ENCODE data around the gene COL18A1. TPM values are rescaled to one million over a fixed set of nuclear protein-coding genes. Genes with fewer than 3 reads are reported as not detected.

The COL18A1 gene
- total RNA-seq, 1 donor from 2014 or later: 52.6 TPM

DNA sequence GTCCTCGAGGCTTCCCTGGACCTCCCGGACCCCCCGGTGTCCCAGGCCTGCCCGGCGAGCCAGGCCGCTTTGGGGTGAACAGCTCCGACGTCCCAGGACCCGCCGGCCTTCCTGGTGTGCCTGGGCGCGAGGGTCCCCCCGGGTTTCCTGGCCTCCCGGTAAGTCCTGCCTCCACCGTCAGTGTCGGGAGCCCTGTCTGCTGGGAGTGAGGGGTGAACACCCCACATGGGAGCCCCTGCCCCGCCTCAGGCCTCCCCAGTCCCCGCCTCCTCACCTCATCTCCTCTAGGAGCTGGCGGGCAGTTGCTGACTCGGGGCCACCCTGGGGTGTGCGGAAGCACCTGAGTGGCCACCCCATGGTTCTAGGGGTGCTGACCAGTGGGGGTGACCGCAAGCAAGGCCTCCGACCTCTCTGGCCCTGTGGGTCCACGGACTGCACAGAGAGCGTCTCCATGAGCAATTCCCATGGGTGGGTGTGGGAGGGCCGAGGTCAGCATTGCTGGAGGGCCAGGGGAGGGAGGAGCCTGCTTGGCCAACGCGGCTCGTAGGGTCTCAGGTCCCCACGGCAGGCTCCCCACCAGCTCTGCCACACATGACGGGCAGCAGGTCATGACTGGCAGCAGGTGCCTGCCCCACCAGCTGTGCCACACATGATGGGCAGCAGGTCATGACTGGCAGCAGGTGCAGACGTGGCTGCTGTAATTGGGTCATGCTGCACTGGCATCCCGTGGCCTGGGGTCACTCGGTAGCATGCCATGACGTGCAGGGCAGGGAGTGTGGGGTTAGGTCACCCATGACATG lies 75.9 kb downstream of the COL18A1 start:
- Histone ChIP-seq H2AFZ (replicated peaks) (no peak overlapping the region), H3K79me2 (ENCODE audit: low read depth) (no peaks in the 10 kb centered on the region), H3K9me3 (ENCODE audit: low read depth) (no peaks in the 10 kb centered on the region), H3K27me3 (no peaks in the 10 kb centered on the region), H3K4me3 (no peak overlapping the region), H3F3A (ENCODE audit: low read depth) (peaks cover 12% of the 10 kb centered on the region), H3K9ac (no peak overlapping the region), H3K27ac (no peak overlapping the region), H3K36me3 (no peaks in the 10 kb centered on the region), H3K4me2 (no peak overlapping the region), H4K20me1 (ENCODE audit: low read depth) (no peaks in the 10 kb centered on the region), H3K4me1 (no peaks in the 10 kb centered on the region)
- no peak overlapping the region for H3K4me3 Mint-ChIP-seq
- peaks cover 8% of the 10 kb centered on the region for H3K4me1 Mint-ChIP-seq
- DNase-seq (ENCODE audit: low spot score): no peak
- H3K36me3 Mint-ChIP-seq: peaks cover 23% of the 10 kb centered on the region
- H3K27ac Mint-ChIP-seq: no peak overlapping the region
- H3K9me3 Mint-ChIP-seq: no peaks in the 10 kb centered on the region
- peaks cover 3% of the 10 kb centered on the region for H3K27me3 Mint-ChIP-seq (ENCODE audit: insufficient read depth, low read depth)
- TF ChIP-seq, protein P1, sequence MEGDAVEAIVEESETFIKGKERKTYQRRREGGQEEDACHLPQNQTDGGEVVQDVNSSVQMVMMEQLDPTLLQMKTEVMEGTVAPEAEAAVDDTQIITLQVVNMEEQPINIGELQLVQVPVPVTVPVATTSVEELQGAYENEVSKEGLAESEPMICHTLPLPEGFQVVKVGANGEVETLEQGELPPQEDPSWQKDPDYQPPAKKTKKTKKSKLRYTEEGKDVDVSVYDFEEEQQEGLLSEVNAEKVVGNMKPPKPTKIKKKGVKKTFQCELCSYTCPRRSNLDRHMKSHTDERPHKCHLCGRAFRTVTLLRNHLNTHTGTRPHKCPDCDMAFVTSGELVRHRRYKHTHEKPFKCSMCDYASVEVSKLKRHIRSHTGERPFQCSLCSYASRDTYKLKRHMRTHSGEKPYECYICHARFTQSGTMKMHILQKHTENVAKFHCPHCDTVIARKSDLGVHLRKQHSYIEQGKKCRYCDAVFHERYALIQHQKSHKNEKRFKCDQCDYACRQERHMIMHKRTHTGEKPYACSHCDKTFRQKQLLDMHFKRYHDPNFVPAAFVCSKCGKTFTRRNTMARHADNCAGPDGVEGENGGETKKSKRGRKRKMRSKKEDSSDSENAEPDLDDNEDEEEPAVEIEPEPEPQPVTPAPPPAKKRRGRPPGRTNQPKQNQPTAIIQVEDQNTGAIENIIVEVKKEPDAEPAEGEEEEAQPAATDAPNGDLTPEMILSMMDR (IDR thresholded peaks at IDR 0.05): no peak
- TF ChIP-seq EZH2phosphoT487 (IDR thresholded peaks at IDR 0.05): no peak
- no peak for TF ChIP-seq EZH2 (IDR thresholded peaks at IDR 0.05)

DNA sequence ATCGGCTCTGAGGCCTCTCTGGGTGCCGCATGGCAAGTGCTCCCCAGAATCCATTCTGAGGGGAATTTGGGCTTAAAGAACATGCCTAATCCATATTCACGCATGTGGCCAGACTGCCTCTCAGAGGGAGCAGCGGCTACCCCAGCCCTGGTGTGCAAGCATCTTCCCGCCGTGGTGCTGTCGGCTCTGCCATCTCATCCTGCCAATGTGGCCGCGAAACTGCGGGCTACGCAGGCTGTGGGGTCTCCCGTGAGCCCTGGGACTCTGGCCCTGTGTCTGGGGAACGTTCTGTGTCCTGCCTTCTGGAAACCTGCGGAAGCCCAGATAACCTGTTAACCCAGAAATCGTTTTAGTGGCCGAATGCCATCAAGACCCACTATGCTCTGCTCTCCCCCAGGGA lies 76.6 kb downstream of the COL18A1 start:
- Histone ChIP-seq H3K27me3 (no peaks in the 10 kb centered on the region), H3K4me3 (no peak overlapping the region), H3K9ac (no peak overlapping the region), H3K4me1 (no peaks in the 10 kb centered on the region), H3K27ac (no peak overlapping the region), H4K20me1 (ENCODE audit: low read depth) (no peaks in the 10 kb centered on the region), H3K79me2 (ENCODE audit: low read depth) (no peaks in the 10 kb centered on the region), H3F3A (ENCODE audit: low read depth) (peaks cover 12% of the 10 kb centered on the region), H3K36me3 (no peaks in the 10 kb centered on the region), H2AFZ (replicated peaks) (no peak overlapping the region), H3K4me2 (no peak overlapping the region), H3K9me3 (ENCODE audit: low read depth) (no peaks in the 10 kb centered on the region)
- Mint-ChIP-seq H3K9me3 (no peaks in the 10 kb centered on the region), H3K4me1 (peaks cover 6% of the 10 kb centered on the region), H3K27ac (no peak overlapping the region), H3K27me3 (ENCODE audit: insufficient read depth, low read depth) (peaks cover 3% of the 10 kb centered on the region), H3K4me3 (no peak overlapping the region), H3K36me3 (peaks cover 20% of the 10 kb centered on the region)
- TF ChIP-seq EZH2 (IDR thresholded peaks at IDR 0.05): no peak
- TF ChIP-seq, protein P1 (IDR thresholded peaks at IDR 0.05): no peak
- no peak for TF ChIP-seq EZH2phosphoT487 (IDR thresholded peaks at IDR 0.05)
- DNase-seq (ENCODE audit: low spot score): no peak

DNA sequence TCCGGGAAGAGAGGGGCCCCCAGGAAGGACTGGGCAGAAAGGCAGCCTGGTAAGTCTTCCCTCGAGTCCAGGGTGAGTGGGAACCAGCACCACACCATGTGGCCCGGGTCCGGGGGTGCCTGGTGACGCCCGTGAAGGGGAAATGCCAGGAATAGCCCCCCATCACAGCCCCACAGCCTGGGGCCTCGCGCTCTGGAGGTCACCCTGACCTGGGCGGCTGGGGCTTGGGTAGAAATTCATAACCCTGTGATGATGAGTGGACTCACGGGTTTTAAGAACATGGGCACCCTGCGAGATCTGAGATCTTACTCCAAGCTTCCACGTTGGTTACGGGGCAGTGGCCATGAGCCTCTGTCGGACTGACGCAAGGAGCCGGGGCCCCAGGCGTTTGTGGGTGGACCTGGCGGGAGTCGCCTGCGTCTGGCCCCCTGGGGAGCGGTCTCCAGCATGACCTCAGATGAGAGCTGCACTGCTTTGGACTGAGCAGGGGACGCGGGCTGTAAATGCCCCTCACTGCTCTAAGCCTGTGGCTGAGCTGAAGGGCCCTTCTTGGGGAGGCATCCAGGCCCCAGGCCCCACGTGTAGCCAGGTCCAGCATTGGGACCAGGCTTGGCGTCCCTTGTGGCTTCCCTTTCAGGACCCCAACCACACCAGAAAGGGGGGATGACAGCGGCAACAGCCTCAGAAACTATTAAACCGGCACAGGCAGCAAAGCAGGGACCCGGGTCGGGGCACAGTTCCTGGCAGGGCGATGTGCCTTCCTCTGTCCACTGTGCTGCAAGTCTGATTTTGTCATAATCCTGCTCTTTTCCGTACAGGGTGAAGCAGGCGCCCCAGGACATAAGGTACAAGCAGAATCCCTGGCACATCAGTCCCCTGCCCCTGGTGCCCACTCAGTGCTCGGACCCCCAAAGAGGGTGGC lies 77.3 kb downstream of the COL18A1 start:
- DNase-seq (ENCODE audit: low spot score): no peak
- Histone ChIP-seq H3K9me3 (ENCODE audit: low read depth) (no peaks in the 10 kb centered on the region), H3K9ac (no peak overlapping the region), H3K79me2 (ENCODE audit: low read depth) (no peaks in the 10 kb centered on the region), H2AFZ (replicated peaks) (no peak overlapping the region), H3K27ac (no peak overlapping the region), H4K20me1 (ENCODE audit: low read depth) (peaks cover 3% of the 10 kb centered on the region), H3F3A (ENCODE audit: low read depth) (peaks cover 12% of the 10 kb centered on the region), H3K4me2 (no peak overlapping the region), H3K4me3 (no peak overlapping the region), H3K36me3 (no peaks in the 10 kb centered on the region), H3K27me3 (no peaks in the 10 kb centered on the region), H3K4me1 (no peaks in the 10 kb centered on the region)
- Mint-ChIP-seq H3K4me3 (no peak overlapping the region), H3K27ac (no peak overlapping the region), H3K9me3 (no peaks in the 10 kb centered on the region), H3K27me3 (ENCODE audit: insufficient read depth, low read depth) (peaks cover 3% of the 10 kb centered on the region), H3K4me1 (peaks cover 5% of the 10 kb centered on the region), H3K36me3 (peaks cover 18% of the 10 kb centered on the region)
- TF ChIP-seq, protein P1 (IDR thresholded peaks at IDR 0.05): no peak
- TF ChIP-seq EZH2phosphoT487 (IDR thresholded peaks at IDR 0.05) (no peak), EZH2 (IDR thresholded peaks at IDR 0.05) (no peak)
